Neuronal stem cell (in vitro differentiated cells): ENCODE data around the gene FPR3.
A peak's percentile ranks its signal among the peaks of the same experiment; 100 is the strongest.

Experiments used
- DNase-seq: peaks from one replicate; pipeline ENCODE4 v3.0.0-alpha.2; 2013; ENCODE audit warnings: low spot score
- H2AFZ ChIP-seq: one replicate; pipeline ENCODE4 v1.6.1; 2013; ENCODE audit warnings: mild to moderate bottlenecking, low read length, inconsistent platforms
- H2AK5ac ChIP-seq: 2 replicates; pipeline ENCODE4 v1.6.1; 2013; ENCODE audit warnings: low read depth, mild to moderate bottlenecking, inconsistent platforms, low read length, moderate library complexity, mixed read lengths
- H2BK120ac ChIP-seq: 2 replicates; pipeline ENCODE4 v1.6.1; 2013; ENCODE audit warnings: low read depth, mild to moderate bottlenecking, inconsistent platforms, low read length, moderate library complexity, mixed read lengths
- H2BK12ac ChIP-seq: one replicate; pipeline ENCODE4 v1.6.1; 2013; ENCODE audit warnings: low read length, inconsistent platforms
- H2BK15ac ChIP-seq: 2 replicates; pipeline ENCODE4 v1.6.1; 2013; ENCODE audit warnings: mild to moderate bottlenecking, low read length, inconsistent platforms, mixed read lengths
- H2BK5ac ChIP-seq: one replicate; pipeline ENCODE4 v1.6.1; 2013; ENCODE audit warnings: inconsistent platforms, mild to moderate bottlenecking, low read length, moderate library complexity
- H3K14ac ChIP-seq: one replicate; pipeline ENCODE4 v1.6.1; 2013; ENCODE audit warnings: low read length, inconsistent platforms
- H3K18ac ChIP-seq: 2 replicates; pipeline ENCODE4 v1.6.1; 2013; ENCODE audit warnings: low read length, inconsistent platforms
- H3K23ac ChIP-seq: 2 replicates; pipeline ENCODE4 v1.6.1; 2013; ENCODE audit warnings: low read depth, mild to moderate bottlenecking, mixed read lengths, low read length, inconsistent platforms; ENCODE audit not compliant: poor library complexity
- H3K27ac ChIP-seq: replicated peaks from 3 replicates; pipeline ENCODE4 v1.5.1; 2013; ENCODE audit warnings: low read length, inconsistent platforms
- H3K27me3 ChIP-seq, 3 experiments: 2 replicates each; pipeline ENCODE4 v1.6.1; 2013; ENCODE audit warnings: low read length in 3 of 3, mild to moderate bottlenecking in 2 of 3, inconsistent platforms in 1 of 3, low read depth in 1 of 3, mixed read lengths in 1 of 3, moderate library complexity in 1 of 3; ENCODE audit not compliant: control insufficient read depth in 3 of 3, insufficient read depth in 3 of 3
- H3K36me3 ChIP-seq, 2 donors: replicated peaks in 1 of 2; 2 replicates each; pipeline ENCODE4 v1.6.1; 2013; ENCODE audit warnings: low read length in 2 of 2; ENCODE audit not compliant: control insufficient read depth in 2 of 2, insufficient read depth in 2 of 2
- H3K4ac ChIP-seq: 2 replicates; pipeline ENCODE4 v1.6.1; 2013; ENCODE audit warnings: inconsistent platforms, mild to moderate bottlenecking, low read length, moderate library complexity
- H3K4me1 ChIP-seq, 2 donors: 1 replicate in 1 of 2; 2 replicates in 1 of 2; pipeline ENCODE4 v1.6.1; 2013; ENCODE audit warnings: low read length in 2 of 2, low read depth in 1 of 2; ENCODE audit not compliant: control insufficient read depth in 2 of 2, insufficient read depth in 1 of 2
- H3K4me2 ChIP-seq: one replicate; pipeline ENCODE4 v1.6.1; 2013; ENCODE audit warnings: mild to moderate bottlenecking, low read length, inconsistent platforms; ENCODE audit not compliant: insufficient read depth, poor library complexity, severe bottlenecking
- H3K4me3 ChIP-seq, 2 donors: 2 replicates each; pipeline ENCODE4 v1.5.1; 2013; ENCODE audit warnings: low read length in 2 of 2, mild to moderate bottlenecking in 2 of 2, inconsistent platforms in 1 of 2, moderate library complexity in 1 of 2
- H3K79me1 ChIP-seq: one replicate; pipeline ENCODE4 v1.6.1; 2013; ENCODE audit warnings: low read depth, mild to moderate bottlenecking, inconsistent platforms, low read length, moderate library complexity
- H3K9ac ChIP-seq: one replicate; pipeline ENCODE4 v1.6.1; 2013; ENCODE audit warnings: mild to moderate bottlenecking, low read depth, low read length, inconsistent platforms; ENCODE audit not compliant: poor library complexity
- H3K9me3 ChIP-seq, 2 donors: replicated peaks in 1 of 2; 2 replicates each; pipeline versions ENCODE3 to v1.6.1; 2013; ENCODE audit warnings: low read length in 2 of 2, mild to moderate bottlenecking in 2 of 2, inconsistent platforms in 1 of 2, low read depth in 1 of 2, mixed read lengths in 1 of 2, moderate library complexity in 1 of 2; ENCODE audit not compliant: control insufficient read depth in 2 of 2, insufficient read depth in 1 of 2
- H4K8ac ChIP-seq: one replicate; pipeline ENCODE4 v1.6.1; 2013; ENCODE audit warnings: low read depth, mild to moderate bottlenecking, inconsistent platforms, low read length, moderate library complexity
- H4K91ac ChIP-seq: one replicate; pipeline ENCODE4 v1.6.1; 2013; ENCODE audit warnings: low read length, low read depth, mild to moderate bottlenecking, inconsistent platforms; ENCODE audit not compliant: poor library complexity
- WGBS, 2 donors: extraction: QIAGEN DNeasy Blood & Tissue Kit; methylation state at CpG; one replicate each; pipeline ENCODE4 v1.1.7; 2013; ENCODE audit warnings: missing lambda C conversion rate in 2 of 2, mixed read lengths in 1 of 2; ENCODE audit not compliant: insufficient read length in 2 of 2, insufficient replicate concordance in 1 of 2; ENCODE audit errors: extremely low coverage in 2 of 2; 5-methylcytosine and 5-hydroxymethylcytosine counted together

FPR3 gene

GRCh38 chr19:51799034-51799773, 4.2 kb downstream of the FPR3 start:
- H3K9me3 ChIP-seq: peaks cover 0 to 8% of the 10 kb centered on the region in 2 donors
- H3K4me3 ChIP-seq: no peak overlapping the region
- H2BK15ac ChIP-seq: no peak overlapping the region
- no peak overlapping the region for H3K23ac ChIP-seq
- no peak overlapping the region for H2AFZ ChIP-seq
- no peak overlapping the region for H2BK12ac ChIP-seq
- H3K36me3 ChIP-seq: no peaks in the 10 kb centered on the region
- H2BK120ac ChIP-seq: no peak overlapping the region
- DNase-seq: no peak
- H3K4me1 ChIP-seq: no peaks in the 10 kb centered on the region
- no CpG with 5 or more reads among the region's 20 CpGs for WGBS, 2 donors
- no peak overlapping the region for H3K9ac ChIP-seq
- no peak overlapping the region for H2BK5ac ChIP-seq
- no peak overlapping the region for H2AK5ac ChIP-seq
- no peak overlapping the region for H3K4me2 ChIP-seq
- H3K27ac ChIP-seq: no peak overlapping the region
- H3K18ac ChIP-seq: no peak overlapping the region
- H3K79me1 ChIP-seq: no peaks in the 10 kb centered on the region
- no peak overlapping the region for H3K14ac ChIP-seq
- no peak overlapping the region for H4K91ac ChIP-seq
- H3K4ac ChIP-seq: no peak overlapping the region
- no peaks in the 10 kb centered on the region for H3K27me3 ChIP-seq
- no peak overlapping the region for H4K8ac ChIP-seq

GRCh38 chr19:51799774-51800472, 5.0 kb downstream of the FPR3 start:
- DNase-seq: no peak
- Histone ChIP-seq H3K36me3 (no peaks in the 10 kb centered on the region), H2AK5ac (no peak overlapping the region), H3K4me1 (no peaks in the 10 kb centered on the region), H3K14ac (no peak overlapping the region), H3K79me1 (no peaks in the 10 kb centered on the region), H3K27me3 (no peaks in the 10 kb centered on the region), H4K8ac (no peak overlapping the region), H2BK12ac (no peak overlapping the region), H3K4ac (no peak overlapping the region), H2BK120ac (no peak overlapping the region), H3K9ac (peak overlapping the region; percentile 65), H3K4me3 (no peak overlapping the region), H2BK5ac (no peak overlapping the region), H2AFZ (no peak overlapping the region), H3K18ac (no peak overlapping the region), H3K27ac (no peak overlapping the region), H3K9me3 (peaks cover 0 to 8% of the 10 kb centered on the region in 2 donors), H2BK15ac (no peak overlapping the region), H3K23ac (no peak overlapping the region), H4K91ac (no peak overlapping the region), H3K4me2 (no peak overlapping the region)
- no CpG with 5 or more reads among the region's 13 CpGs for WGBS, 2 donors

DNA sequence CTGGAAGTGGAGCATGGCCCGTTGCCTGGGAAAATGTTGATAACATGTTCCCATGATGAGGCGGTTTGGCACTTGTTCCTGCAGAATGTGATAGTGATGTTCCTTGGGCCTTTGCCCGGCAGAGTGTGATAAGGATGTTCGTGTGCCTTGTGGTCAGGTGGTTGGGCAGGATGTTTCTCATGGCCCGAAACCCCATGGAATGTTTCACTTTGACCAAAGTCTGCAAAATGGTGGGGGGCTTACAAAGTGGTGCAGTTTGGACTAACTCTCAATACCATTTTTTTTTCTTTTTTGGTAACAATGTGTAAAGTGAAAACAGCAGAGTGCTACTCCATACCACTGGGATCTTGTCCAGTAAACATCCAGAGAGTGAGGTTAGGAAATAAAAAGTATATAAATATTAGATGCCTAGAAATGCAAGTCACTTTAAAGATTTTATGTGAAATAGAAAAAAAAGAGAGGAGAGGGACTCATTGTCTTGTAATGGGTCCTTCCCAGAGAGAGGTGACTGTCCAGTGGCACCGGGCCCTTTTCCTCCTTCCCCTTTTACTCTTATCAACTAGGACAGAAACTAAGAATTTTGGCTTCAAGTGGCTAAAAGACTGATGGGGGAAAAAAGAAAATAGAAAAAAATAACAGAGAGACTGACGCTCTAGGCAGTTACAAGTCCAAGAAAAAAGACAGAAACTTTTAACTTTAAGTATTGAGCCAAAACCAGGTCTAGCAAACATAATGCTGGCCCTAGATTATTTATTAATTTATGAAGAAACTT, 5.7 kb downstream of the FPR3 start:
- Histone ChIP-seq H4K8ac (no peak overlapping the region), H3K4ac (no peak overlapping the region), H2BK12ac (no peak overlapping the region), H3K4me1 (no peaks in the 10 kb centered on the region), H3K9me3 (peaks cover 0 to 8% of the 10 kb centered on the region in 2 donors), H3K18ac (no peak overlapping the region), H2BK15ac (no peak overlapping the region), H2AK5ac (no peak overlapping the region), H2AFZ (no peak overlapping the region), H3K4me2 (no peak overlapping the region), H2BK120ac (no peak overlapping the region), H3K23ac (no peak overlapping the region), H3K79me1 (no peaks in the 10 kb centered on the region), H4K91ac (no peak overlapping the region), H3K14ac (no peak overlapping the region), H2BK5ac (no peak overlapping the region), H3K9ac (no peak overlapping the region), H3K4me3 (peak overlapping the region in 1 of 2 donors; percentile 48), H3K27ac (no peak overlapping the region), H3K36me3 (no peaks in the 10 kb centered on the region), H3K27me3 (no peaks in the 10 kb centered on the region)
- WGBS, 2 donors: no CpG with 5 or more reads among the region's 7 CpGs
- DNase-seq: no peak

GRCh38 chr19:51802775-51803174, 7.8 kb downstream of the FPR3 start:
- Histone ChIP-seq H2BK15ac (no peak overlapping the region), H2BK120ac (no peak overlapping the region), H3K27me3 (no peaks in the 10 kb centered on the region), H3K18ac (no peak overlapping the region), H3K27ac (no peak overlapping the region), H2BK5ac (no peak overlapping the region), H4K8ac (no peak overlapping the region), H3K4ac (no peak overlapping the region), H3K9me3 (peaks cover 0 to 5% of the 10 kb centered on the region in 2 donors), H3K23ac (no peak overlapping the region), H3K79me1 (no peaks in the 10 kb centered on the region), H4K91ac (no peak overlapping the region), H2AK5ac (no peak overlapping the region), H2AFZ (no peak overlapping the region), H3K4me1 (peaks cover 0 to 5% of the 10 kb centered on the region in 2 donors), H3K14ac (no peak overlapping the region), H3K36me3 (no peaks in the 10 kb centered on the region), H3K4me3 (no peak overlapping the region), H3K9ac (no peak overlapping the region), H2BK12ac (no peak overlapping the region), H3K4me2 (no peak overlapping the region)
- WGBS, 2 donors: no CpG with 5 or more reads among the region's 2 CpGs
- DNase-seq: no peak
